HepG2 (cell line): ENCODE measurements around the gene RAPGEF6. TPM values are rescaled to one million over a fixed set of nuclear protein-coding genes. Genes with fewer than 3 reads are reported as not detected.
"Not testable (repeated sequence)": the region's sequence is repeated elsewhere in the genome, so short reads cannot be mapped to it uniquely, and the experiment has no call there.

Source experiments
- ATAC-seq: fragments of 200-7000 bp; cut with Tn5 transposase; 3 replicates; pipeline ENCODE4 v1.9.1; 2020; ENCODE audit warnings: mild to moderate bottlenecking, moderate library complexity
- BruUV-seq: library from RNA; stranded (reverse); fragments of 400-500 nt; replicated peaks from 2 replicates; lab custom pipeline; 2021; lab: Mats Ljungman, UMichigan
- CTCF ChIA-PET: fragments of 300-600 bp; formaldehyde crosslinking; extraction: SDS; loops from one replicate; lab custom pipeline; 2021; ENCODE audit warnings: low total read pairs, inconsistent platforms, low intra/inter-chr PET ratio; lab: Yijun Ruan, JAX
- POLR2A ChIA-PET: fragments of 350-600 bp; sonication (Branson Sonifier 250); formaldehyde crosslinking; loops from one replicate; lab custom pipeline; 2020; ENCODE audit warnings: antibody characterized with exemption, inconsistent platforms; lab: Yijun Ruan, JAX
- DNase-seq: peaks from one replicate; pipeline ENCODE4 v3.0.0-alpha.2; 2015; ENCODE audit warnings: low spot score
- FAIRE-seq: peaks from 3 replicates; lab custom pipeline; 2011; peaks lifted over from hg19 to GRCh38; lab: Jason Lieb, UNC
- H2AFZ ChIP-seq: one replicate; pipeline ENCODE4 v1.6.1; 2011; ENCODE audit warnings: low read length, inconsistent platforms
- H3K27ac ChIP-seq: fragments of 300-600 bp; 3 replicates; pipeline ENCODE4 v1.8.0; 2011; ENCODE audit warnings: mixed run types, mild to moderate bottlenecking, mixed read lengths, low read length, inconsistent platforms; ENCODE audit not compliant: insufficient read depth; ENCODE audit errors: extremely low read length
- H3K27me3 ChIP-seq, 2 experiments: fragments of 200-600 bp in 1 of 2; 2 replicates in 1 of 2; 3 replicates in 1 of 2; pipeline versions ENCODE4 v1.6.0 to v1.8.0; 2011; ENCODE audit warnings: low read length in 2 of 2, mild to moderate bottlenecking in 2 of 2, moderate library complexity in 2 of 2, inconsistent platforms in 1 of 2; ENCODE audit not compliant: insufficient read depth in 2 of 2, control insufficient read depth in 1 of 2
- H3K36me3 ChIP-seq, 2 experiments: fragments of 200-600 bp in 1 of 2; replicated peaks in 1 of 2; 2 replicates in 1 of 2; 3 replicates in 1 of 2; pipeline versions ENCODE4 v1.5.1 to v1.8.0; 2011; ENCODE audit warnings: low read length in 2 of 2, inconsistent platforms in 1 of 2; ENCODE audit not compliant: insufficient read depth in 2 of 2, control insufficient read depth in 1 of 2
- H3K4me1 ChIP-seq: 2 replicates; pipeline ENCODE4 v1.5.1; 2012; ENCODE audit warnings: low read length, inconsistent platforms; ENCODE audit not compliant: insufficient read depth
- H3K4me2 ChIP-seq: 2 replicates; pipeline ENCODE4 v1.6.0; 2011; ENCODE audit warnings: low read depth, low read length, inconsistent platforms
- H3K4me3 ChIP-seq, 3 experiments: fragments of 200-600 bp in 1 of 3; sonication (generic), shearing (Covaris generic) in 1 of 3; replicated peaks in 1 of 3; 2 replicates each; pipeline ENCODE4 v1.5.1; 2011 to 2016; ENCODE audit warnings: low read length in 3 of 3, inconsistent platforms in 2 of 3, low read depth in 2 of 3, mild to moderate bottlenecking in 2 of 3, control low read depth in 1 of 3, mixed read lengths in 1 of 3; ENCODE audit not compliant: insufficient read depth in 1 of 3
- H3K79me2 ChIP-seq: one replicate; pipeline ENCODE4 v1.6.1; 2011; ENCODE audit warnings: low read length, inconsistent platforms; ENCODE audit not compliant: insufficient read depth
- H3K9ac ChIP-seq: 2 replicates; pipeline ENCODE4 v1.6.0; 2011; ENCODE audit warnings: mild to moderate bottlenecking, low read depth, low read length, inconsistent platforms; ENCODE audit not compliant: insufficient read depth
- H3K9me3 ChIP-seq: 2 replicates; pipeline ENCODE4 v1.5.1; 2012; ENCODE audit warnings: mild to moderate bottlenecking, low read length
- H4K20me1 ChIP-seq: 2 replicates; pipeline ENCODE4 v1.6.0; 2011; ENCODE audit warnings: inconsistent platforms, mild to moderate bottlenecking, low read length, moderate library complexity; ENCODE audit not compliant: insufficient read depth
- ATAD3A ChIP-seq: sonication (generic); formaldehyde crosslinking; IDR thresholded peaks from 2 replicates; pipeline ENCODE4 v1.4.0; 2020; ENCODE audit warnings: missing genetic modification reagents
- HNRNPH1 ChIP-seq: fragments of 200-400 bp; formaldehyde crosslinking; optimal IDR thresholded peaks from 2 replicates; pipeline ENCODE3; 2017; ENCODE audit warnings: mild to moderate bottlenecking, low read depth, low read length
- KDM6A ChIP-seq: IDR thresholded peaks from 2 replicates; pipeline ENCODE4 v1.6.1; 2016; ENCODE audit warnings: low read depth
- MAFF ChIP-seq: IDR thresholded peaks from 2 replicates; pipeline ENCODE4 v1.6.1; 2011; ENCODE audit warnings: low read depth, low read length, improper control_type of control experiment
- MAFK ChIP-seq, 2 experiments: IDR thresholded peaks in 1 of 2; conservative IDR thresholded peaks in 1 of 2; 2 replicates each; pipeline ENCODE4 v1.6.1; 2011; ENCODE audit warnings: improper control_type of control experiment in 2 of 2, low read length in 2 of 2
- NFRKB ChIP-seq: fragments of 450-650 bp; IDR thresholded peaks from 2 replicates; pipeline ENCODE4 v1.6.1; 2017
- NFYB ChIP-seq: sonication (generic); formaldehyde crosslinking; IDR thresholded peaks from 2 replicates; pipeline ENCODE4 v1.4.0; 2020; ENCODE audit warnings: missing genetic modification reagents
- NFYC ChIP-seq: IDR thresholded peaks from 2 replicates; pipeline ENCODE4 v1.6.1; 2016; ENCODE audit warnings: missing genetic modification reagents, missing compliant biosample characterization
- PHF20 ChIP-seq: sonication (generic); formaldehyde crosslinking; IDR thresholded peaks from 2 replicates; pipeline ENCODE4 v1.5.0; 2020; ENCODE audit warnings: mild to moderate bottlenecking, missing genetic modification reagents
- RFX5 ChIP-seq: IDR thresholded peaks from 2 replicates; pipeline ENCODE4 v1.6.1; 2011; ENCODE audit warnings: low read depth, low read length, improper control_type of control experiment
- STAT5B ChIP-seq: sonication (generic); formaldehyde crosslinking; IDR thresholded peaks from 2 replicates; pipeline ENCODE4 v1.4.0; 2020; ENCODE audit warnings: missing genetic modification reagents
- U2AF2 ChIP-seq: fragments of 200-400 bp; formaldehyde crosslinking; IDR thresholded peaks from 2 replicates; pipeline ENCODE4 v1.6.1; 2017; ENCODE audit warnings: low read depth, mild to moderate bottlenecking, low read length
- ZBTB38 ChIP-seq: sonication (generic); formaldehyde crosslinking; IDR thresholded peaks from 2 replicates; pipeline ENCODE4 v1.5.1; 2020; ENCODE audit warnings: mild to moderate bottlenecking, missing genetic modification reagents
- ZNF224 ChIP-seq: sonication (generic); formaldehyde crosslinking; IDR thresholded peaks from 2 replicates; pipeline ENCODE4 v1.5.0; 2020; ENCODE audit warnings: mild to moderate bottlenecking, missing genetic modification reagents
- ZNF841 ChIP-seq: sonication (generic); formaldehyde crosslinking; IDR thresholded peaks from 2 replicates; pipeline ENCODE4 v1.8.1; 2023; ENCODE audit warnings: missing genetic modification reagents, borderline replicate concordance
- WGBS: methylation state at CpG from one replicate; pipeline ENCODE4 v1.1.6; 2017; ENCODE audit warnings: low lambda C conversion rate; 5-methylcytosine and 5-hydroxymethylcytosine counted together
- in situ Hi-C: cut with HindIII; loops from 2 replicates; pipeline ENCODE4 v1.10.0; 2017; ENCODE audit warnings: low pct_unique_long_range_greater_than_20kb; ENCODE audit not compliant: extremely low pct_ligation_motif_present
- intact Hi-C: fragments of 100-400 bp; cut with micrococcal nuclease; formaldehyde crosslinking; loops from one replicate; pipeline ENCODE4 v1.10.0; 2022; ENCODE audit not compliant: unreplicated experiment
- polyA plus RNA-seq, 8 experiments: library from polyadenylated mRNA; depleted of rRNA in 3 of 8; stranded (reverse) in 7 of 8; unstranded in 1 of 8; fragments of >200 nt; fragmentation: Illumina TruSeq in 4 of 8; extraction: Trizol in 4 of 8; gene quantifications; 2 replicates each; pipeline versions ENCODE4 v1.2.1 to v1.2.3, GENCODE V29; 2011 to 2016; ENCODE audit warnings: low read depth in 4 of 8, missing spikeins in 1 of 8, mixed read lengths in 1 of 8; ENCODE audit not compliant: insufficient read depth in 1 of 8
- total RNA-seq, 5 experiments: library from RNA; depleted of rRNA; stranded (reverse); fragments of >200 nt; fragmentation: Illumina TruSeq; extraction: Trizol; gene quantifications; 2 replicates each; pipeline ENCODE4 v1.2.3, GENCODE V29; 2016; ENCODE audit warnings: low read depth in 1 of 5
- TF ChIP-seq, protein P1 (sequence below): sonication (generic); formaldehyde crosslinking; IDR thresholded peaks from 2 replicates; pipeline ENCODE4 v1.4.0; 2020; ENCODE audit warnings: missing genetic modification reagents, low read depth, mild to moderate bottlenecking, borderline replicate concordance

The RAPGEF6 gene
- total and polyA plus RNA-seq, 2 of the 13 experiments (the other 11 are each of a cell fraction or from before 2014, with no cell fraction given), result 7.7 to 24.6 TPM

DNA sequence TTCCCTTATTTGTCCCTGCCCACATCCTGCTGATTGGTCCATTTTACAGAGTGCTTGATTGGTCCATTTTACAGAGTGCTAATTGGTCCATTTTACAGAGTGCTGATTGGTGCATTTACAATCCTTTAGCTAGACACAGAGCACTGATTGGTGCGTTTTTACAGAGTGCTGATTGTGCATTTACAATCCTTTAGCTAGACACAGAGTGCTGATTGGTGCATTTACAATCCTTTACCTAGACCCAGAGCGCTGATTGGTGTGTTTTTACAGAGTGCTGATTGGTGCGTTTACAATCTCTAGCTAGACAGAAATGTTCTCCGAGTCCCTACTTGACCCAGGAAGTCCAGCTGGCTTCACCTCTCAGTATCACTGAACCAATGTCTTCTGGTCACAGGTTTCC is 147.7 kb downstream of the RAPGEF6 start:
- BruUV-seq, H3K27me3 ChIP-seq, H3K4me2 ChIP-seq, ATAC-seq, H3K9ac ChIP-seq, H3K4me3 ChIP-seq, POLR2A ChIA-PET, H3K79me2 ChIP-seq, intact Hi-C loops, H3K4me1 ChIP-seq, H2AFZ ChIP-seq, H3K27ac ChIP-seq, in situ Hi-C loops, FAIRE-seq, CTCF ChIA-PET, H4K20me1 ChIP-seq, H3K9me3 ChIP-seq, DNase-seq: not testable (repeated sequence)
- TF ChIP-seq MAFF (peak; percentile 53; the same call in 1 of the 2 replicates), NFYB (peak; percentile 47; the same call in 1 of the 2 replicates), MAFK (conservative IDR thresholded peaks at IDR 0.05 in 1 of 2, IDR thresholded peaks at IDR 0.05 in 1 of 2; ENCODE audit: low read length in 2 of 2) (peak in 1 of 2 experiments; percentile 47; a peak in 2 of 4 replicates), NFYC (CRISPR knock-in tag) (0 out of 2 replicates have a peak, but pooled peaks have one; percentile 36)
- peaks cover 13 to 46% of the 10 kb centered on the region in 2 experiments; a peak in 4 of 5 replicates for H3K36me3 ChIP-seq
- 97% methylated on average over 3 of the region's 4 CpGs for WGBS

DNA sequence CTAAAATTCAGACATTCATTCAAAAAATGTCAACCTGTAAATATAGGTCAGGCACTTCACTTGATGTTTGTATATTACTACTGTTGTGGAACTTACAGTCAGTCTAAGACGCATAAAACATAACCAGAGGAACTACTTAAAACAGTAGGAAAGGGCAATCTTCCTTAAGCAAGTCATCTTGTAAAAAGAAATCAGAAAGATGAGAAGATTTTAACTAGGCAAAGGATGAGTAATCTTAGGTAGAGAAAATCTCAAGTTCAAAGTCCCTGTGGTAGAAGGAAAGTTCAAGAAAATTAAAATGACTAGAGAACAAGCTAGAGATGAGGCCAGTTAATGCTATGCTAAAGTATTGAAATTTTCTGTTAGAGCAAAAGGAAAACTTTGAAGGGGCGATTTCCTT is 152.4 kb downstream of the RAPGEF6 start:
- ATAC-seq (no peak), DNase-seq (no peak), FAIRE-seq (no peak)
- intact Hi-C loops, result no loop called here
- 98% methylated on average over 2 of the region's 2 CpGs for WGBS
- Histone ChIP-seq H3K79me2 (no peaks in the 10 kb centered on the region), H3K4me2 (no peak overlapping the region), H2AFZ (no peak overlapping the region), H3K27me3 (no peaks in the 10 kb centered on the region), H3K4me1 (no peaks in the 10 kb centered on the region), H3K4me3 (no peak overlapping the region), H3K27ac (no peak overlapping the region), H3K9me3 (no peaks in the 10 kb centered on the region), H3K36me3 (peaks cover 13 to 48% of the 10 kb centered on the region in 2 experiments; a peak in 4 of 5 replicates), H4K20me1 (no peaks in the 10 kb centered on the region), H3K9ac (no peak overlapping the region)
- in situ Hi-C loops, result no loop called here
- no TSS peak for BruUV-seq
- CTCF ChIA-PET, result no interaction called here
- POLR2A ChIA-PET, result no interaction called here
- TF ChIP-seq, protein P1, sequence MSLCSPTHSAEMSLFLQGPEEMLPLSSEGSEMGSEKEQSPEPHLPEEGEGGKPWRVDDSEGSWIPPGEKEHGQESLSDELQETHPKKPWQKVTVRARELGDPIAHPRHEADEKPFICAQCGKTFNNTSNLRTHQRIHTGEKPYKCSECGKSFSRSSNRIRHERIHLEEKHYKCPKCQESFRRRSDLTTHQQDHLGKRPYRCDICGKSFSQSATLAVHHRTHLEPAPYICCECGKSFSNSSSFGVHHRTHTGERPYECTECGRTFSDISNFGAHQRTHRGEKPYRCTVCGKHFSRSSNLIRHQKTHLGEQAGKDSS (CRISPR knock-in tag), result no peak
- no peak for TF ChIP-seq RFX5
- no peak for TF ChIP-seq PHF20 (CRISPR knock-in tag)
- no peak for TF ChIP-seq HNRNPH1
- no peak for TF ChIP-seq ZBTB38 (CRISPR knock-in tag)
- TF ChIP-seq ZNF224 (CRISPR knock-in tag), result no peak
- TF ChIP-seq NFRKB, result no peak
- no peak for TF ChIP-seq U2AF2
- no peak for TF ChIP-seq KDM6A (CRISPR knock-in tag)
- TF ChIP-seq ZNF841, result no peak
- no peak for TF ChIP-seq ATAD3A
- no peak for TF ChIP-seq STAT5B (CRISPR knock-in tag)
